Fibroblast of lung (primary cell): ENCODE data around the gene NUDT13. TPM values are rescaled to one million over a fixed set of nuclear protein-coding genes. Genes with fewer than 3 reads are reported as not detected.

Experiments used
- DNase-seq, 2 donors: peaks; one replicate each; pipeline versions ENCODE4 v3.0.0 to v3.0.0-alpha.2; 2010; ENCODE audit warnings: low read depth in 2 of 2
- H2AFZ ChIP-seq: 2 replicates; pipeline ENCODE4 v1.5.1; 2012; ENCODE audit warnings: low read length, control low read depth, inconsistent platforms
- H3K27ac ChIP-seq: 2 replicates; pipeline ENCODE4 v1.5.1; 2011; ENCODE audit warnings: low read length, control low read depth; ENCODE audit not compliant: insufficient read depth
- H3K27me3 ChIP-seq: 2 replicates; pipeline ENCODE4 v1.5.1; 2011; ENCODE audit warnings: mild to moderate bottlenecking, low read length; ENCODE audit not compliant: control insufficient read depth, insufficient read depth
- H3K36me3 ChIP-seq: 2 replicates; pipeline ENCODE4 v1.5.1; 2011; ENCODE audit warnings: low read length; ENCODE audit not compliant: control insufficient read depth, insufficient read depth
- H3K4me1 ChIP-seq: 2 replicates; pipeline ENCODE4 v1.5.1; 2011; ENCODE audit warnings: low read length; ENCODE audit not compliant: control insufficient read depth, insufficient read depth; ENCODE audit errors: extremely low read depth
- H3K4me2 ChIP-seq: 2 replicates; pipeline ENCODE4 v1.5.1; 2011; ENCODE audit warnings: low read length, control low read depth; ENCODE audit not compliant: insufficient read depth; ENCODE audit errors: extremely low read depth
- H3K4me3 ChIP-seq, 4 experiments: fragments of 200-600 bp in 1 of 4; sonication (generic) in 1 of 4; replicated peaks in 1 of 4; 2 replicates each; pipeline ENCODE4 v1.5.1; 2011 to 2016; ENCODE audit warnings: low read length in 4 of 4, low read depth in 3 of 4, mild to moderate bottlenecking in 3 of 4, control low read depth in 2 of 4, inconsistent platforms in 1 of 4, mixed read lengths in 1 of 4; ENCODE audit not compliant: insufficient read depth in 1 of 4; ENCODE audit errors: control extremely low read depth in 1 of 4
- H3K79me2 ChIP-seq: 2 replicates; pipeline ENCODE4 v1.5.1; 2012; ENCODE audit warnings: mild to moderate bottlenecking, low read length, inconsistent platforms; ENCODE audit not compliant: control insufficient read depth, insufficient read depth
- H3K9ac ChIP-seq: 2 replicates; pipeline ENCODE4 v1.5.1; 2011; ENCODE audit warnings: mild to moderate bottlenecking, low read length, control low read depth; ENCODE audit not compliant: insufficient read depth
- H3K9me3 ChIP-seq: 2 replicates; pipeline ENCODE4 v1.5.1; 2012; ENCODE audit warnings: low read depth, low read length; ENCODE audit not compliant: control insufficient read depth, insufficient read depth
- H4K20me1 ChIP-seq: 2 replicates; pipeline ENCODE4 v1.5.1; 2011; ENCODE audit warnings: low read length; ENCODE audit not compliant: control insufficient read depth, insufficient read depth; ENCODE audit errors: extremely low read depth
- CTCF ChIP-seq, 2 donors: IDR thresholded peaks in 1 of 2; conservative IDR thresholded peaks in 1 of 2; 1 replicate in 1 of 2; 2 replicates in 1 of 2; pipeline ENCODE4 v1.5.1; 2011 to 2012; ENCODE audit warnings: low read length in 2 of 2, control low read depth in 1 of 2, inconsistent platforms in 1 of 2, low read depth in 1 of 2, mild to moderate bottlenecking in 1 of 2
- EZH2 ChIP-seq: IDR thresholded peaks from 2 replicates; pipeline ENCODE4 v1.5.1; 2012; ENCODE audit warnings: low read length, control low read depth, mild to moderate bottlenecking; ENCODE audit errors: missing control alignments
- polyA plus RNA-seq, 2 donors: library from polyadenylated mRNA; depleted of rRNA in 1 of 2; stranded (reverse) in 1 of 2; unstranded in 1 of 2; fragments of >200 nt; gene quantifications; 2 replicates each; pipeline ENCODE4 v1.2.1, GENCODE V29; 2011 to 2012; ENCODE audit warnings: missing spikeins in 1 of 2
- total RNA-seq: library from RNA; depleted of rRNA; stranded (reverse); fragments of >200 nt; gene quantifications from 2 replicates; pipeline ENCODE4 v1.2.1, GENCODE V29; 2014

The NUDT13 gene
- total and polyA plus RNA-seq, 2 donors (not counting 1 experiment from before 2014, with no cell fraction given) = 1.8 to 2.1 TPM

DNA sequence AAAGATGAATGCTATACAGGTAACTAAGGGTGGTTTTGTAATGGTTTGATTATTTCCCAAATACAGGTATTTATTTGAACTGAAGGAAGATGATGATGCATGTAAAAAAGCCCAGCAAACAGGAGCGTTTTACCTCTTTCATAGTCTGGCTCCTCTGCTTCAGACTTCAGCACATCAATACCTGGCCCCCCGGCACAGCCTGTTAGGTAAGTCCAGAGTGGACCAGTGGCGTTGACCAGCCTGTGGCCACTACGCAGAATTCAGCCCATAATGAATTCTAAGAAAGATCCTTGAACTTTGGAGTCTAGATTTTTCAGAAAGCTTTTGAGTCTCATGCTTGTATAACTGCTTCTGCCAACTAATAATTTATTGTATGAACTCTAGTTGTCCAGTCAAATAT is 9.7 kb downstream of the NUDT13 start:
- Histone ChIP-seq H3K4me3 (no peak overlapping the region), H3K4me2 (no peak overlapping the region), H3K27me3 (no peaks in the 10 kb centered on the region), H3K79me2 (no peaks in the 10 kb centered on the region), H3K4me1 (peaks cover 4% of the 10 kb centered on the region), H3K9ac (no peak overlapping the region), H3K36me3 (peaks cover 3% of the 10 kb centered on the region), H3K9me3 (no peaks in the 10 kb centered on the region), H3K27ac (no peak overlapping the region), H2AFZ (no peak overlapping the region), H4K20me1 (no peaks in the 10 kb centered on the region)
- no peak for TF ChIP-seq CTCF (conservative IDR thresholded peaks at IDR 0.05 in 1 of 2, IDR thresholded peaks at IDR 0.05 in 1 of 2; ENCODE audit: low read depth in 1 of 2, low read length in 2 of 2)
- no peak for TF ChIP-seq EZH2
- DNase-seq = no peak

- H3K27me3 ChIP-seq = no peaks in the 10 kb centered on the region
- H3K9ac ChIP-seq = no peak overlapping the region
- H3K9me3 ChIP-seq = no peaks in the 10 kb centered on the region
- DNase-seq = no peak
- H3K4me1 ChIP-seq = no peaks in the 10 kb centered on the region
- H3K79me2 ChIP-seq = no peaks in the 10 kb centered on the region
- TF ChIP-seq CTCF (conservative IDR thresholded peaks at IDR 0.05 in 1 of 2, IDR thresholded peaks at IDR 0.05 in 1 of 2; ENCODE audit: low read depth in 1 of 2, low read length in 2 of 2) (no peak), EZH2 (no peak)
- H3K4me2 ChIP-seq = no peak overlapping the region
- H3K4me3 ChIP-seq = no peak overlapping the region
- H2AFZ ChIP-seq = no peak overlapping the region
- no peaks in the 10 kb centered on the region for H4K20me1 ChIP-seq
- no peak overlapping the region for H3K27ac ChIP-seq
- peaks cover 11% of the 10 kb centered on the region for H3K36me3 ChIP-seq
Measured at GRCh38 chr10:73126343-73126742, 16.1 kb downstream of the NUDT13 start.

DNA sequence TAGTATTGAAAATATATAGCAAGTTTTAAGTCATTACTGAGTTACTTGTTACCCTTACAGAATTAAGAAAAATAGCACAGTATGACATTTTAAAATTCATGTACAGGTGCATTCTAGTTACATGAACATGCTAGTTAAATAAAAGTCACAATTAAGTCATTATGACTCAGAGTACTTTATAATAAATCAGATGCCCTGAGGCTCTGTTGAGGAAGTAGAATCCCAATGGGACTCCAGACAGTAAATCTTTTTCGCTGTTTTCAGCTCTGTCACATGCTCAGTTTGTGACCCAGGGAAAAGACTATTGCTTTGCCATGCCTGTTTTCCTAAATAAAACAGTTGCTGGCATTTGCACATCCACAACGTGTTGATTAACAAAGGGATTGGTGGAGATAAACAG is 21.0 kb downstream of the NUDT13 start:
- Histone ChIP-seq H2AFZ (no peak overlapping the region), H4K20me1 (no peaks in the 10 kb centered on the region), H3K27ac (no peak overlapping the region), H3K27me3 (no peaks in the 10 kb centered on the region), H3K9me3 (no peaks in the 10 kb centered on the region), H3K9ac (no peak overlapping the region), H3K4me2 (no peak overlapping the region), H3K4me1 (no peaks in the 10 kb centered on the region), H3K4me3 (no peak overlapping the region), H3K79me2 (no peaks in the 10 kb centered on the region), H3K36me3 (peaks cover 13% of the 10 kb centered on the region)
- no peak for TF ChIP-seq CTCF (conservative IDR thresholded peaks at IDR 0.05 in 1 of 2, IDR thresholded peaks at IDR 0.05 in 1 of 2; ENCODE audit: low read depth in 1 of 2, low read length in 2 of 2)
- TF ChIP-seq EZH2 = no peak
- DNase-seq = no peak
